HK-2 (cell line): ENCODE data around the gene HACE1.
A peak's percentile ranks its signal among the peaks of the same experiment; 100 is the strongest.
"Not testable (repeated sequence)": the region's sequence is repeated elsewhere in the genome, so short reads cannot be mapped to it uniquely, and the experiment has no call there.

Source experiments
- DNase-seq: peaks from one replicate; pipeline ENCODE4 v3.0.0-alpha.2; 2018; ENCODE audit not compliant: unreplicated experiment

The HACE1 gene

DNA sequence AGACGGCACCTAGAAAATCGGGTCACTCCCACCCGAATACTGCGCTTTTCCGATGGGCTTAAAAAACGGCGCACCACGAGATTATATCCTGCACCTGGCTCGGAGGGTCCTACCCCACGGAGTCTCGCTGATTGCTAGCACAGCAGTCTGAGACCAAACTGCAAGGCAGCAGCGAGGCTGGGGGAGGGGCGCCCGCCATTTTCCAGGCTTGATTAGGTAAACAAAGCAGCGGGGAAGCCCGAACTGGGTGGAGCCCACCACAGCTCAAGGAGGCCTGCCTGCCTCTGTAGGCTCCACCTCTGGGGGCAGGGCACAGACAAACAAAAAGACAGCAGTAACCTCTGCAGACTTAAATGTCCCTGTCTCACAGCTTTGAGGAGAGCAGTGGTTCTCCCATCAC lies 122.2 kb downstream of the HACE1 start:
- DNase-seq, result not testable (repeated sequence)

DNA sequence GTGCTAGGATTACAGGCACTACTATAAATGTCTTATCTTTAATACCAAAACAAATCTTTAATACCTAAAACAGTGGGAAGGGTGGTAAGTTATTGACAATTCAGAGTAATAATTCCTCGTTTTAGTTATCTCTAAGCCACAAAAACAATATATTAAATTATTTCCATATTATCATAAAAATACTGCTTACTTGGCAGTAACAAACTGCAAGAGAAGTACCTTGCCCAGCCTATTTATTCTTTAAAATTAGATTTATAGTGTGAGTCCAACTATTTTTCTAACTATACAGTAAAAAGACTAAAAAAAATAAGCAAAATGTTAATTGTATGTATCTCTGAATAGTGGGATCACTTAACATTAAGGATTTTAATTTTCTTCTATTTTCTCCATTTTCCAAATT lies 123.2 kb downstream of the HACE1 start:
- DNase-seq, result no peak

DNA sequence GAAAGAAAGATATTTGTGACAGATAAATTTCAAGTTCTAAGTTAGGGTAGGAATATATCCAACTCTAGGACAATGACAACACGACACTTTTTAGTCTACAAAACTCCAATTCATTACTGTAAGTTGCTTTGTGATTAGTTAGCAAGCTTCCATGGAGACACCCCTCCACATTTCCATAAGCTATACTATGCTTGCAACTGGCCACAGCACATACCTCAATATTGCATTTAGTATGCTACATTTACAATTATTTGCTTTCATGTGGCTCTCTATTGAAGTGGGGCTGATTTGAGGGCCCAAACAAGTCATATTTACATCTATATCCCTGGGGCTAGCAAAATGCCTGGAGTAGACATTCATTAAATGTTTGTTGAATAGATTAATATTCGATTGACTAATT lies 129.3 kb downstream of the HACE1 start:
- no peak for DNase-seq

DNA sequence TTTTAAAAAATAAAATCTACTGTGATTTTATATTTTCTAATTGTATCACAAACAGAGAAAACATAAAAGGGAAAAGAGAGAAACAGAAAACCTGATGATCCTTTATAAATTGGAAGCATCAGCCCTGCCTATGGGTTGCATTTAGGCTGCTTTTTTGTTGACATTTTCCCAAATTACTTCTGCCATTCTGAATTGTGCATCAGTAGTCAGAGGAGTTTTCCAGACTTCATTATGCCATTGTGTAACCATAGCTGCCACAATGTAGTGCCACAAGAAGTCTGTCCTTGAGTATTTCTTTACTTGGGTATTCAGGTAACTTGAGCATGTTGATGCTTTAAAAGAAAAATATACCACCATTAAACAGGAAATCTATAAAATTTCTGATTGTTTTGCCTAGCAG lies 130.3 kb downstream of the HACE1 start:
- no peak for DNase-seq

DNA sequence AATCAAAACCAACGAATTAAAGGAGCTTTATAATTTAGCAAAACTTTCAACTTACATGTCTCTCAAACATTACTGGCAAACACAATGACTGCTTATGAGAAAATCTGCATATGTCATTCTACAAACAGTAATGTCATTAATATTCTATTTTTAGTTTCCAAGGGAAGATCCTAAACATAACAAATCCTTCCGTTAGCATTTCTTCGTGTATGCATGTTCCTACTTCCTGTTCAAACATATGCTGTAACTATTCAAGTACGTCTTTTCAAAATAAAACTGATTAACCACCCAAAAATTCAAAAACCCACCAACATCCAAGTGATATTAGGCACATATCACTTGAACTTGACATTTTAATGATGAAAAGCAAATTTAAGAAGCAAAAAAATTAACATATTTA lies 131.3 kb downstream of the HACE1 start:
- DNase-seq, result no peak

DNA sequence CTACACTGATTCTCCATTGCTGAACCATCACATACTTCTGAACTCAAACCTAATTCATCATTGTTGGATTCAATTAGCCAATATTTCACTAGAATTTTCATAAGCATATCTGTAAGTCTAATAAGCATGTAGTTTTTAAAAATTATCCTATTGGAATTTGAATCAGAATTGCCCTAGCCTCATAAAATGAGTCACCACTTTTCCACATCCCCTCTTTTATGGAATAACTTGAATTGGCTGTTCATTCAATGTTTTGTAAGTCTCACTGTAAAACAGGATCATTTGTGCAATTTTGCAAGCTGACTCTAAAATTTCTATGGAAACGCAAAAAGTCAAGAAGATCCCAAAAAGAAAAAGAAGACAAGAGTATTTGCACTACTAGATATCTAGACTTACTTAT lies 141.0 kb downstream of the HACE1 start:
- DNase-seq, result no peak

DNA sequence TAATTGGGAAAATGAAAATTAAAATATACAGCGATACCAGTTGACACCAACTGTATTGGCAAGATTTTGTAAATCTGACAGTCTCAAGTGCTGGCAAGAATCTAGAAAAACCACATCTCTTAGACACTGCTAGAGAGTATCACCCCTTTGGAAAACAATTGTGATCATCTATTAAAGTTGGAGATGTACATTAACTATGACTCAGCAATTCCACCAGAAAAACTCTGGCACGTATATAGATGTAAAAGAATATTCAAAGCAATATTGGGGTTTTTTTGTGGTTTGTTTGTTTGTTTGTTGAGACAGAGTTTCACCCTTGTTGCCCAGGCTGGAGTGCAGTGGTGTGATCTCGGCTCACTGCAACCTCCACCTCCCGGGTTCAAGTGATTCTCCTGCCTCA lies 142.9 kb downstream of the HACE1 start:
- no peak for DNase-seq

DNA sequence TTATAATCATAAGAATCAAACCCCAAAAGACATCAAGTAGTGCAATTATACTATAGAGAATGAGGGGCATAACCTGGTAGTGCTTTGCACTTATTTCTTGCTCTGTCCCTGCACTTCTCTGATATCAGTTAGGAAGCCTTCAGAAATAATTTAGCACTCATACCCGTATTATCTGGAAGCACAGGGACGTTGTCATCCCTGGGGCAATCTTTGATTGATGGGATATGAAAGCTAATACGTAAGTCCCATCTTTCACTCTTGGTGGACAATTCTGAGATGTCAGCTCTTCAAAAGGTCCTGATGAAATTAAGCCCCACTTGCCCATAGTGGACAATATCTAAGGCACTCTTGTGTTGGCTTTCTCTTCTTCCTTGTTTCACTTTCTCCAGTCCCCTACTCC lies 144.9 kb downstream of the HACE1 start:
- no peak for DNase-seq

DNA sequence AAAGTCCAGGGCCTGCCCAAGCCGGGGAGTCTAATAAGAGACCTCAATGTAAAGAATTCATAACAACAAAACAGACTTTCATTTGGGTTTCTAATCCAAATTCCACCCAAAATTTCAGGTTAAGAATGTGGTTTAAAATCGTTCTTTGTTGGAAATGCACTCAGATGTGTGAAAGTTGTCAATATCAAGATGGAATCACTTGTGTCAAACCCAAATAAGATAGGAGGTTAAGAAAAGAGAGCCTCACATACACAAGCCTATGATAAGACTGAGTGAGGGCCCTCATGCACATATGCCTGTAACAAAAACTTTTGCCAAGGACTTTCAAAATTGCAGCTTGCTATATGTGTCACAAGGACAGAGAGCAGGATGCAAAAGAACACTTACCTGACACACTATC lies 145.7 kb downstream of the HACE1 start:
- no peak for DNase-seq

DNA sequence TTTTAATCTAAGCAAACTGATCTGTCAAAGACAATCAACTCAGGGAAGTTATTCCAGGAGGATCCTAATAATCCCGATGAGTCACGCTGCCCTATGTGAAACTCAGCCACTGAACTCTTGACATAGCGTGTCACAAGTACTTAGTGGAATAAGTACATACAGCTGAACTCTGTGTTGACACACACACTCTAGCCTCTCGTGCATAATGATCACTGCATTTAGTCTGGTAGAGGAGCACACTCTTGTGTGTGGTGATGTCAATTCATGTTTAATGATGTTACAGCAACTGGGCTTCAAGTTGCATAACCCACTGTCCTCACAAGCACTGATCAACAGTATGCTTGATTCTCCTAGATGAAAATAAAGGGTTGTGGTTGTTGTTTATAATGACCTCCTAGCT lies 148.3 kb downstream of the HACE1 start:
- no peak for DNase-seq

DNA sequence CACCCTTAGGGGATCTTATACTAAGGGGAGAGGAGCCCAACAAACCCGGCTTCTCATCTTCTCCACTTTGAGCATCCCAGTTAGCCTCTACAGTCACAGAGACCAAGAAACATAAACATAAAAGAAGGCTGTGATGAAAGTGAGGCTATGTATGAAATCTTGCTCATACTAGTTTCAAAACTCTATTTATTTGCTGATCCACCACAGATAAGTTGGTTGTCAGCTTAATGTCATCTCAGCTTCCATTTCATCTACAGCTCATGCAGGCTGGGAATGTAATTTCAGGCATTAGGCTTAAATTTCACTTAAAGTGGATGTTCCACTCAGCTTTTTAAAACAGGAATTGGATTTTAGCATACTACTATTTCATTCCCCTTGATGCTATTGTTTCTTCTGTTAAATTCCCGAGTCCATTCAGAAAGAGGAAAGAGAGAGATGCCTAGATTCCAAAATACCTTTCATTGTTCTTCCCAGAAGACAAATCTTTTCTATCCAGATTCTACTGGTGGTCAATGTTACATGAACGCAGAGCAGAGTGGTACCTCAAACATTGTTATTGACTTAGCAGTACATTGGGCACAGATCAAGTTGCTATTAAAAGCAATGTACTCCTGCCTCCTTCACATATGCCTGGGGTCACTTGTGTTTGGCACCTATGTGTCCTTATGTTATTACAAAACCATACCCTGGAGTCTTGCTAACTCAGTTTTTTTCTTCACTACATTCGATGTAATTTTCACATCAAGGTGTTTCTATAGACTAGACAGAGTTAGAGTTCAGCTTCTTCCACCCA lies 149.0 kb downstream of the HACE1 start:
- DNase-seq, result no peak

DNA sequence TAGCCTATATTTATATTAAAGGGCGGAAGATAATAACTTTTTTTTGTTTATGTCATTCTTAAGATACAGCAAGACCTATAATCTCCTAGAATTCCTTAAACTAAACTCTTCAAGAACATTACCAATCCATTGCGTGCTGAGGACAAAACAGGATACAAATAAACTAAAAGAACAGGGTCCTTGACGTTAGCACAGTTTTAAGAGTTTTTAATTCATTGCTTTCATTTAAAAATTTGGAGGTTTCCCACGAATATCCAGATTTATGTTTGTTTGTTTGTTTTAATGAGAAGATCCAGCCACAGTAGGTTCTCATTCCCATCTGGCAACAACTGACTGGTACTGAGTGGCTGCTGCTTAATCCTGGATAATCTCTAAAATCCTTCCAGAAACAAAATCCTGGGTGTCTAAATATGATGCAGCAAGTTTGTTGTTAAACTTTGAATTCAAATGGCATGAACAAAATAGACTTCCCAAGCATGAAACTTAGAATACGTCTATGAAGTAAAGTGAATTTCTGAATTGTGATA lies 153.7 kb downstream of the HACE1 start:
- no peak for DNase-seq

DNA sequence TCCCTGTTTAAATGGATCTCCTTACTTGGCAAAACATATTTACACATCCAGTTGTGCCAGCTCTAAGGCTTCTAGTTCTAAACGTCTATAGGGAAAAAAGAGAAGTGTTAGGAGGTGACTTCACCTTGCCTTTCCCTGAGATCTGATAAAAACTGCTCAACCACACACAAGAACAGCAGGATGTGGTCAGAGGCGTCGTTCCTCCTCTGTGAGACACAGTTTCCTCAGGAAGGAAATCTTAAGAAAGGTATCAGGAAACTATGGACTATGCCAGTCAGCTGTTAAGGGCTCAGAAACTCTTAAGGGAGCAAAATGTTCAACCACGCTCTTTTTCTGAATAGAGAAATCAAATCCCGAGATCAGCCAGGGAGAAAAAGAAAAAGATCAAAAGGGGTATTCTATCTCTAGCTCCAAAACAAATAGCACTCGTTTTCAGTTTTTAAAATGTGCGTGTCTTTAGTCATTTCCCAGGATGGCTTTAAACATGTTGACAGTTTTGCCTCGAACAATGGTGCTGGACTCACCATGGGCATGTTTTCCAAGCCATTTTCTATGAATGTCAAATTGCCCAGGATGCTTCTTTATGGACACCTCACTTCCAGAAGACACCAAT lies 154.5 kb downstream of the HACE1 start:
- peak; percentile 34 for DNase-seq

DNA sequence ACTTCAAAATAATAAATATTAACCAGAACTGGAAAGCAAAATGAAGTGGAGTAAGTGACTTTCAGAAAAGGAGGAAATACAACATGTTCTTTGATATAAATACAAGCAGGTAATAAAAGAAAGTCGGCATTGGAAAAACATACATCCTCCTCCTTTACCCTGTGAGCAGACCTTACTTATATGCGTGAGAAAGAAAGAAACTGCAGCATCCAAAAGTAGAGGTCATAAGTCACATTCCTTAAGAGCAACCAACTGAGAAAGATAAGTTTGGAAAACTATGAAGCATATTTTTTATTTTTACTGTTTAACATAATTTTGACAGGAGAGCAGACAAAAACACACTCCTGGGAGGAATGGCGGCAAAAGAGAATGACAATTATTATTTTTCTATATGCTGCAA lies 155.5 kb downstream of the HACE1 start:
- no peak for DNase-seq

DNA sequence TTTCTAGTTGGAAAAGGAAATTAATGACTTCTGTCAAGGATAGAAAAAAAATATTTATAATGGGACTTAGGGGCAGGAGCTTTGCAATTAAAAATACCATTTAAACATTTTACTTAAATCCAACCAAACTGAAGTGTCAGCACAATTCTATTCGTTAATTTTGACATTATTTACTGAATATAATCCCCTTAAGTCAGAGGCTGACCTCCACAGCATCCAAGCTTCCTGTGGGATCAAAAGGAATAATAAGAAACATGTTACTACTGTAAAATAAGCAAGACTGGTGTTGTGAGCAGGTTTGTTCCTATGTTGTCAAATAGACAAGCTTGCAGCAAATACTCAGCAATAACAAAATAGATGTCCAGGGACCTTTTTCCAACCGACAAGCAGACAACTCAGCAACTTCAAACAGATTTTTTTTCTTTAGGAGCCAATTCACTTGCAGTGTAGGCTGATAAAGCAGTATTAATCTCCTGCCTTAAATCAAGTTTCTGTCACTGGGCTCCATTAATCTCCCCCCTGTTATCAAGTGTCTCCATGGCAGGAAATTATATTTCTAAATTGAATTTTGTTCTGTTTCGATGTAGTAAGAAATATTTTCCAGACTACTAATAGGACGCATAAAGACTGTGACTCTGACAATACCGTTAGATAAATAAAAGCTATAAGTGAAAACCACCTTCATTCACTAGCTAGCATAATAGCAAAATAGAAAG lies 157.4 kb downstream of the HACE1 start:
- DNase-seq, result no peak

DNA sequence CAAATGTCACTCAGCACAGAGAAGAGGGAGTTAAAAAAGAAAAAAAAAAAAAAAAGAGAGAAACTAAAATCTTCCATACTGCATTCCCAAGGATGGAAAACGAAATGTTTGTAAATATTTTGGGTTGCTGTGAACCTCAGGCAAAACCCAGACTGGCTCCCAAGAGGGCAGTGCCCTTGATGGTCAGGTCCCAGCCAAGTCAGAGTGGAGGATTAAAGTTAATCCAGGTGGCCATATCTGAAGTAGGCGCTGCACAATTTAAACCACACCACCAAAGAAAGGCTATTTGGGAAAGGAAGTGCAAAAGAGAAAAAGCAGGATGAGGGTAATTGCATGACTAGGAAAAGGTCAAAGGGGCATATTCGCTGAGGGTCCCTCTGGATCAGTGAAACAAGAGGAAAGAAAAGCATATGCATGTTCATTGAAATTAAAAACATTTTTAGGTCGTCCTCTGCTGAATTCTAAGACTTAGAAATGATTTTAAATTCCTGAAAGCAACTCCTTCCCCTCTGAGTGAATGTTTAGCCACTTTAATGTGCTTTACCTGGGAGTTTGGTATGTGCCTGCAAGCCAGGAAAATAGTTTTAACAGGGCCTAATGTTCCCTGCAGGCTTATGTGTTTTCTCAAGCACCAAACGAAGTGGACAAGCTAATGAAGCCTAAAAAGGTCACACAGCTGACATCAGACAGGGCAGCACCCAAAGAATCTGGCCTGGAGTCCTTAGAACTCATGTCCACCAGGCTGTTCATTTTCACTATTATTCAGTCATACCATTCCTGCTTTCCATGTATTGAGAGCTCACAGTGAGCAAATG lies 159.1 kb downstream of the HACE1 start:
- no peak for DNase-seq

DNA sequence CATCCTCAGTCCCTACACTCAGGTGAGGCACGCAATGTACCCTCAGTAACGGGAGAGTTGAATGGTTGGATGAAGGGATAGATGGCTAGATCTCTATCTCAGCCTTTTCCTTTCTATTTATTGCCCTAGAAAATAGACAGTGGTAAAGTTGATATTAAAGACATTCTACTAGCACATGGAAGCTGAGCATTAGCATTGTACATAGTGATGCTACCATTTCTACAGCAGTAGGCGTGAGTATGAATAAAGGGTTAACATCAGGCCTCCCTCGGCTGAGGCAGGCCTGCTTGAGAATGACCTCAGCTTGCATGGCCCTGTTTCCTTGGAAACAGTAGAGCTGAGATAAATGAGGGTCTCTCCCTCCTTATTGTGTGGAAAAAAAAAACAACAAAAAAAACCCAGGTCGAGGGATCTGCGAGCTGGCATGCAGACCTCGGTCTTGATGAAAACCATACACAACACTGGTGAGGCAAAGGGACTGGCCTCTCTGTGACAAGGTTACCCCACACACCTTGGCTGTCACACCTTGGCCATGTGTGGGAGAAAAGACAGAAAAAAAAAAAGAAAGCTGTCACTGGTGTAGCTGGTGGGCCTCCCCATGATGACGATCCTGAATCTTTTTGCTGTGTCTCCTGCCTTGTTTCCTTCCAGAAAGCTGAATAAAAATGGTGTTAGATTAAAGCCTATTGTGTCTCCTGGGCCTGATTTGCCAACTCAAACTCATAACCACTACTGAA lies 160.0 kb downstream of the HACE1 start:
- no peak for DNase-seq

DNA sequence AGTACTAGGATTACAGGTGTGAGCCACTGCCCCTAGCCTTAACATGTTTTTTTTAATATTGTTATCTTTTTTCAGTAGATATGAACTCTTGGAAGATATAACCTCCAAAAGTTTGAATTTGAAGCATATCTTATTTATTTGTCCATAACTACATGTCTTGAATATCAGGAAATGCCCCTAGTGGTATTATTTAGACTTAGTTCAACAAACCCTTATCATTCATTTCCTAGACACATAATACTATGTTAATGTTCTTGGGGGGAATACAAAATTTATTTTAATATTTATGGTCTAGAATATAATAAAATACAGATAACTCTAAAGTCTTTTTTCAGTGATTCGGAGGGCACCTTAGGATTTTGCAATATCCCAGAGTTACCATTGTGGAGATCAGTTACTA lies 160.7 kb downstream of the HACE1 start:
- DNase-seq, result no peak

DNA sequence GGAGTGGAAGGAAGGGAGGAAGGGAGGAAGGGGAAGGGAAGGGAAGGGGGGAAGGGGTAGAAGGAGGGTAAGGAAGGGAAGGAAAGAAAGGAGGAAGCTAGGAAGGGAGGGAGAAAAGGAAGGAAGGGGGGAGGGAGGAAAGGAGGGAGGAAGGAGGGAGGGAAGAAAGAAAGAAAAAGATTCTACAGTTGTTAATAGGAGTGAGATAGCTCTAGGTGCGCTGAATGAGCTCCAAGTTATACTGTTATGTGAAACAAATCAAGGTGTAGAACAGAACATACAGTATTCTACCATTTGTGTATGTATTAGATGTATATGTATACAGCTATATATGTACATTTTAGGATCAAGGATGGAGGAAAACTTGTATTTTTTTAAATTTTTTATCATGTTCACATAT lies 167.7 kb downstream of the HACE1 start:
- no peak for DNase-seq

DNA sequence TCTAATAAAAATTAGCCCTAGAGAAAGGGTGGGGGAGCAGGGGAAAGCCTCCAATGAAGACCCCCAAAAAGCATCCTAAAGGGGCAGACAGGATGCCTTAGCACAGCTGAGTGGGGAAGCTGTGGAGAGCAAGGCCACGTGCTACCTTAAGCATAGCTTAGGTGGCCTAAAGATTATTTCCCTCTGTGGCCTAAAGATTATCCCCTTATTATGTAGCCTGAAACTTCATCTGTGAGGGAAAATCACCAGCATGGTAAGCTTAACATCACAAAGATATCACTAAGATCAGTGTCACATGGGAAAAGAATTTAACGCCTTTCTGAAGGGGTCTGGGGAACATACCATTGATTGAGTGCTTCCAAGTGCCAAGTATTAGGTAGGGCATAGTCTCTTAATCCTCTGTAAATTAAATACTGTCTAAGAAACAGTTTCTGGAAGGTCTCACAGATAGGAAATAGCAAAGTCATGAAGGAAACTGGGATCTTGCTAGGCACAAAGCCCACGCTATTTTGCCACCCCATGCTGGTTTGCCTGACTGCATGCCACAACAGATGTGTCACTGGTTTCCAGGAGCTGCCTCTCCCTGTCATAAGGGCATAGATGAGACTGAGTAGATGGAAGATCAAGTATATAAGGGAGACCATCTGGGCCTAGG lies 170.0 kb downstream of the HACE1 start:
- DNase-seq, result no peak
